Osteocyte (in vitro differentiated cells): ENCODE measurements around the gene PM20D2. TPM values are rescaled to one million over a fixed set of nuclear protein-coding genes. Genes with fewer than 3 reads are reported as not detected.

Experiments used
- DNase-seq: peaks from one replicate; pipeline ENCODE4 v3.0.0; 2021; ENCODE audit warnings: mixed read lengths; ENCODE audit not compliant: unreplicated experiment; ENCODE audit errors: extremely low spot score
- H3K27ac Mint-ChIP-seq: one replicate; pipeline ENCODE4 v1.8.0; 2021; ENCODE audit warnings: mild to moderate bottlenecking, mixed read lengths; ENCODE audit not compliant: unreplicated experiment
- H3K27me3 Mint-ChIP-seq: one replicate; pipeline ENCODE4 v1.8.0; 2021; ENCODE audit warnings: mixed read lengths; ENCODE audit not compliant: unreplicated experiment
- H3K36me3 Mint-ChIP-seq: one replicate; pipeline ENCODE4 v1.8.0; 2021; ENCODE audit warnings: mixed read lengths; ENCODE audit not compliant: unreplicated experiment
- H3K4me1 Mint-ChIP-seq: one replicate; pipeline ENCODE4 v1.8.0; 2021; ENCODE audit warnings: mixed read lengths; ENCODE audit not compliant: unreplicated experiment
- H3K4me3 Mint-ChIP-seq: one replicate; pipeline ENCODE4 v1.8.0; 2021; ENCODE audit warnings: mild to moderate bottlenecking, moderate library complexity, mixed read lengths; ENCODE audit not compliant: unreplicated experiment
- H3K9me3 Mint-ChIP-seq: one replicate; pipeline ENCODE4 v1.8.0; 2021; ENCODE audit warnings: mixed read lengths; ENCODE audit not compliant: unreplicated experiment
- CTCF ChIP-seq: fragments of 200-600 bp; sonication (generic); IDR thresholded peaks from 2 replicates; pipeline ENCODE4 v1.5.0; 2021; ENCODE audit warnings: antibody characterized with exemption, mild to moderate bottlenecking, moderate library complexity
- total RNA-seq: library from RNA; stranded (reverse); gene quantifications from 2 replicates; pipeline ENCODE4 v1.2.1, GENCODE V29; 2021

The PM20D2 gene
- total RNA-seq, 1 donor from 2014 or later = 9.2 TPM

- Mint-ChIP-seq H3K27ac (no peak overlapping the region), H3K4me1 (no peaks in the 10 kb centered on the region), H3K4me3 (no peak overlapping the region), H3K36me3 (no peaks in the 10 kb centered on the region), H3K9me3 (no peaks in the 10 kb centered on the region), H3K27me3 (peaks cover 22% of the 10 kb centered on the region)
- TF ChIP-seq CTCF = no peak
- DNase-seq = peak; percentile 21
These were observed 63.6 kb downstream of the PM20D2 start for GRCh38 chr6:89209457-89209856.

GRCh38 chr6:89212472-89212871 lies 66.6 kb downstream of the PM20D2 start:
- no peak overlapping the region for H3K27ac Mint-ChIP-seq
- H3K27me3 Mint-ChIP-seq = peaks cover 37% of the 10 kb centered on the region
- H3K9me3 Mint-ChIP-seq = no peaks in the 10 kb centered on the region
- peaks cover 2% of the 10 kb centered on the region for H3K4me1 Mint-ChIP-seq
- DNase-seq = peak; percentile 6
- no peak overlapping the region for H3K4me3 Mint-ChIP-seq
- H3K36me3 Mint-ChIP-seq = no peaks in the 10 kb centered on the region
- no peak for TF ChIP-seq CTCF

DNA sequence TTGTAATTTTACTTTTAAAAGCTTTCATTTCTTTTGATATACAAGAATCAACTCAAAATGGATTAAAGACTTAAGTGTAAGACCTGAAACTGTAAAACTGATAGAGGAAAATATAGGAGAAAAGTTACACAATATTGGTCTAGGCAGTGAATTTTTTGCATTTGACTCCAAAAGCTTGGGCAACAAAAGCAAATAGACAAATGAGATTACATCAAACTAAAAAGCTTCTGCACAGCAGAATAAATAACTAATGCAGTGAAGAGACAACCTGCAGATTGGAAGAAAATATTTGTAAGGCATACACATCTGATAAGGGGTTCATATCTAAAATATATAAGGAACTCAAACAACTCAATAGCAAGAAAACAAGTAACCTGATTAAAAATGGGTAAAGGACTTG lies 68.3 kb downstream of the PM20D2 start:
- H3K36me3 Mint-ChIP-seq = no peaks in the 10 kb centered on the region
- peaks cover 2% of the 10 kb centered on the region for H3K4me1 Mint-ChIP-seq

More for the DNA sequence above, 68.3 kb downstream of the PM20D2 start:
- no peak for TF ChIP-seq CTCF
- Mint-ChIP-seq H3K27ac (no peak overlapping the region), H3K9me3 (no peaks in the 10 kb centered on the region), H3K27me3 (peaks cover 42% of the 10 kb centered on the region), H3K4me3 (no peak overlapping the region)
- no peak for DNase-seq

Other genes with a start within 250 kb of the PM20D2 start
- 10.5 and 12.7 TPM in 2 replicates for gene RNGTT, start 182.4 kb upstream of the PM20D2 start, total RNA-seq
- gene PNRC1, start 65.3 kb upstream of the PM20D2 start, total RNA-seq = 157 and 160 TPM in 2 replicates
- 3.7 TPM in 2 replicates for gene SRSF12, start 28.0 kb upstream of the PM20D2 start, total RNA-seq
- gene GABRR1, start 71.3 kb downstream of the PM20D2 start, total RNA-seq = not detected in 2 replicates
- 0.68 and 0.97 TPM in 2 replicates for gene GABRR2, start 169.2 kb downstream of the PM20D2 start, total RNA-seq
- 38.8 and 39.6 TPM in 2 replicates for gene UBE2J1, start 206.7 kb downstream of the PM20D2 start, total RNA-seq